Fibroblast of skin of left biceps (primary cell): Measurements from ENCODE around the gene SERPINI1.
A peak's percentile ranks its signal among the peaks of the same experiment; 100 is the strongest.

Experiments
- DNase-seq, 2 experiments: peaks; one replicate each; pipeline ENCODE4 v3.0.0-alpha.2; 2013; ENCODE audit warnings: low read depth in 2 of 2

The SERPINI1 gene

GRCh38 chr3:167735233-167736138 lies at the start of gene SERPINI1:
Gene SERPINI1, plus strand, starts transcription at chr3:167735721. Its CDS starts 53,408 bp downstream, at chr3:167789129.
- DNase-seq, result peak; percentile 41 to 49

- DNase-seq, result peak in 1 of 2 experiments; percentile 8
These were observed 44.2 kb upstream of the SERPINI1 start for GRCh38 chr3:167691366-167691765.

GRCh38 chr3:167694121-167694520 lies 41.4 kb upstream of the SERPINI1 start:
- no peak for DNase-seq

- peak; percentile 6 to 9 for DNase-seq
These were observed 35.5 kb upstream of the SERPINI1 start for GRCh38 chr3:167700046-167700445.

- no peak for DNase-seq
These were observed 34.6 kb upstream of the SERPINI1 start for GRCh38 chr3:167700926-167701325.

GRCh38 chr3:167705840-167706239 lies 29.7 kb upstream of the SERPINI1 start:
- no peak for DNase-seq

GRCh38 chr3:167709690-167710089 lies 25.8 kb upstream of the SERPINI1 start:
- DNase-seq, result no peak

- no peak for DNase-seq
These were observed 25.0 kb upstream of the SERPINI1 start for GRCh38 chr3:167710552-167710951.

GRCh38 chr3:167711439-167711838 lies 24.1 kb upstream of the SERPINI1 start:
- DNase-seq, result no peak

- no peak for DNase-seq
These were observed 23.1 kb upstream of the SERPINI1 start for GRCh38 chr3:167712445-167712844.

- no peak for DNase-seq
These were observed 20.6 kb upstream of the SERPINI1 start for GRCh38 chr3:167714871-167715270.

GRCh38 chr3:167716920-167717319 lies 18.6 kb upstream of the SERPINI1 start:
- no peak for DNase-seq

GRCh38 chr3:167718582-167718981 lies 16.9 kb upstream of the SERPINI1 start:
- DNase-seq, result no peak

GRCh38 chr3:167723025-167723512 lies 12.5 kb upstream of the SERPINI1 start:
- no peak for DNase-seq

- DNase-seq, result no peak
These were observed 11.6 kb upstream of the SERPINI1 start for GRCh38 chr3:167723872-167724271.

- peak; percentile 41 to 42 for DNase-seq
These were observed 7.3 kb upstream of the SERPINI1 start for GRCh38 chr3:167728176-167728575.

- DNase-seq, result no peak
These were observed 6.7 kb upstream of the SERPINI1 start for GRCh38 chr3:167728632-167729323.

GRCh38 chr3:167729591-167729990 lies 5.9 kb upstream of the SERPINI1 start:
- DNase-seq, result no peak

GRCh38 chr3:167731393-167731792 lies 4.1 kb upstream of the SERPINI1 start:
- no peak for DNase-seq

GRCh38 chr3:167732313-167733065 lies 3.0 kb upstream of the SERPINI1 start:
- DNase-seq, result no peak

GRCh38 chr3:167733961-167734497 lies 1.5 kb upstream of the SERPINI1 start:
- no peak for DNase-seq
